ENCODE data around the gene CDC42. TPM values are rescaled to one million over a fixed set of nuclear protein-coding genes. Genes with fewer than 3 reads are reported as not detected.

Gene CDC42
- total and polyA plus RNA-seq, 10 of the 15 experiments (the other 5 are each of a cell fraction or from before 2014, with no cell fraction given) = 184 to 479 (median 326) TPM

DNA sequence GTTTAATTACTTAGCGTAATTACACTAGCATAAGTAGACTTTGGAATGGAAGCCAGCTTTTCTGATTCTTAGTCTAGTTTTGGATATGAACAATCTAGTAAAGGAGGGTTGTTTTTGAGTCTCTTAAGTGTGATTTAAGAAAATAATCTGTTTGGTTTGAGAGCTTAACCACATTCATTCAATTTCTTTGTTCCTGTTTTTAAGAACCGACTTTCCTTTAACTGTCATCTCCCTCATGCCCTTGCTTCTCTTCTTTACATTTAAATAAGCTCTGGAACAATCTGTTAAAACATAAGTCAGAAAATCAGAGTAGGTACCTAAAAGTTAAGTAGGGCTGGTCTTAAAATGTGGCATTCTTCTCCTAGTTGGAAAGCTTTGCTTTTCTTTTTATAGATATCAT lies 27.7 kb downstream of the CDC42 start:
- no peak for TF ChIP-seq POLR2AphosphoS2 (IDR thresholded peaks at IDR 0.05; ENCODE audit: low read depth, low read length)
- peak; percentile 9; the same call in 1 of the 2 replicates for TF ChIP-seq RUNX3 (IDR thresholded peaks at IDR 0.05; ENCODE audit: low read length)
- H3K9ac ChIP-seq (ENCODE audit: control insufficient read depth, insufficient read depth, low read length) = no peak overlapping the region
- peak; percentile 21; the same call in 2 of the 3 replicates for ATAC-seq
- ChIA-PET SMC1A (ENCODE audit: uncharacterized antibody, unreplicated experiment) (interaction anchor here (0.8 to 1.9 kb wide), 9 partner anchors 8 to 59 kb away, joined by 3 to 8 read pairs (median 4); partner anchors contain the start of gene CDC42), CTCF (interaction anchor here (0.8 to 1.0 kb wide), 2 partner anchors 13 to 55 kb away, joined by 3 read pairs; no protein-coding TSS in a partner anchor), POLR2A (interaction anchor here (0.6 to 1.5 kb wide), 6 partner anchors 11 to 46 kb away, joined by 3 to 8 read pairs (median 4); no protein-coding TSS in a partner anchor), RAD21 (ENCODE audit: unreplicated experiment) (interaction anchor here (1.1 kb wide), 2 partner anchors 27 to 56 kb away, joined by 4 to 5 read pairs; partner anchors contain the start of gene CDC42)
- H3K9me3 ChIP-seq (replicated peaks; ENCODE audit: control insufficient read depth, insufficient read depth, low read length) = no peaks in the 10 kb centered on the region
- FAIRE-seq = no peak
- no peak for DNase-seq (ENCODE audit: low read depth, low spot score)
- H3K36me3 ChIP-seq (ENCODE audit: control insufficient read depth in 2 of 2, insufficient read depth in 2 of 2, low read length in 1 of 2) = peaks cover 4 to 15% of the 10 kb centered on the region in 2 experiments
- H4K20me1 ChIP-seq (ENCODE audit: control insufficient read depth, insufficient read depth) = peaks cover 7% of the 10 kb centered on the region; the same call in 1 of the 2 replicates
- in situ Hi-C loops (cut with MboI) (no loop called here), intact Hi-C loops (cut with micrococcal nuclease; ENCODE audit: unreplicated experiment) (no loop called here)
- H2AFZ ChIP-seq (ENCODE audit: control insufficient read depth, low read depth, low read length) = no peak overlapping the region
- BruUV-seq (replicated peaks) = no TSS peak
- peaks cover 30% of the 10 kb centered on the region for H3K4me1 ChIP-seq (ENCODE audit: control insufficient read depth, insufficient read depth, low read length)
- no peak overlapping the region for H3K27ac ChIP-seq (ENCODE audit: control insufficient read depth, insufficient read depth)
- no peak overlapping the region for H3K4me2 ChIP-seq (ENCODE audit: control insufficient read depth, insufficient read depth)
- no peaks in the 10 kb centered on the region for H3K27me3 ChIP-seq (replicated peaks in 1 of 2; ENCODE audit: control insufficient read depth in 2 of 2, insufficient read depth in 2 of 2, low read length in 1 of 2)
- H3K4me3 ChIP-seq = no peak overlapping the region
- H3K79me2 ChIP-seq (ENCODE audit: control insufficient read depth, insufficient read depth, low read length) = peaks cover 84% of the 10 kb centered on the region
- WGBS (ENCODE audit: insufficient coverage, insufficient replicate concordance, low lambda C conversion rate, missing lambda C conversion rate) = 23% methylated on average over 2 of the region's 2 CpGs

DNA sequence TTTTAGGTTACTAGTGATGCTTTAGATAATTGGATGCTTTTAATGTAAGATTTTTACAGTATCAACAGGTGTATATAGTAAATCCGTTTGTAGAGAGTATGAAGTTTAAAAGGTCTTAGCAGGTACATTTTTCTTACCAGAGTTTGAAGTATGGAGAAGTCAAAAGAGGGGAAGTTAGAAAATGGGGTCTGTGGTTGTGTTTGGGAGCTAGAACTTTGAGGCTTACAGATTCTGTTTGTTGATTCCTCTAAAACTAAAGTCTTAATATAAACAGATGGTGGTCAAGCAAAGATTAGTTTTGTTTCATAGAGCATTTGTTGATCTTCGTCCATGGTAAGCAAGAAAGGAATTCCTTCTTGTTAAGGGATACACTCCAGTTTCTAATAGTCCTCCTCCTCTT lies 35.8 kb downstream of the CDC42 start:
- Histone ChIP-seq H3K9ac (ENCODE audit: control insufficient read depth, insufficient read depth, low read length) (no peak overlapping the region), H3K4me1 (ENCODE audit: control insufficient read depth, insufficient read depth, low read length) (peaks cover 24% of the 10 kb centered on the region), H3K4me3 (no peak overlapping the region), H3K27me3 (replicated peaks in 1 of 2; ENCODE audit: control insufficient read depth in 2 of 2, insufficient read depth in 2 of 2, low read length in 1 of 2) (no peaks in the 10 kb centered on the region), H3K27ac (ENCODE audit: control insufficient read depth, insufficient read depth) (no peak overlapping the region), H3K36me3 (ENCODE audit: control insufficient read depth in 2 of 2, insufficient read depth in 2 of 2, low read length in 1 of 2) (peaks cover 3 to 18% of the 10 kb centered on the region in 2 experiments), H2AFZ (ENCODE audit: control insufficient read depth, low read depth, low read length) (no peak overlapping the region), H4K20me1 (ENCODE audit: control insufficient read depth, insufficient read depth) (peaks cover 4% of the 10 kb centered on the region; the same call in 1 of the 2 replicates), H3K9me3 (replicated peaks; ENCODE audit: control insufficient read depth, insufficient read depth, low read length) (no peaks in the 10 kb centered on the region), H3K79me2 (ENCODE audit: control insufficient read depth, insufficient read depth, low read length) (peaks cover 75% of the 10 kb centered on the region), H3K4me2 (ENCODE audit: control insufficient read depth, insufficient read depth) (no peak overlapping the region)
- ChIA-PET CTCF (no interaction called here), POLR2A (interaction anchor here (1.0 kb wide), 1 partner anchor 29 kb away, joined by 3 read pairs; no protein-coding TSS in a partner anchor), SMC1A (ENCODE audit: uncharacterized antibody, unreplicated experiment) (no interaction called here), RAD21 (ENCODE audit: unreplicated experiment) (no interaction called here)
- TF ChIP-seq ZSCAN29 (IDR thresholded peaks at IDR 0.05) (no peak), SUZ12 (IDR thresholded peaks at IDR 0.05; ENCODE audit: unreplicated experiment) (no peak), SUPT20H (IDR thresholded peaks at IDR 0.05; ENCODE audit: borderline replicate concordance, control insufficient read depth, low read depth, low read length) (no peak), ETV6 (conservative IDR thresholded peaks at IDR 0.05 in 1 of 2, IDR thresholded peaks at IDR 0.05 in 1 of 2; ENCODE audit: borderline replicate concordance in 1 of 2, low read depth in 1 of 2) (no peak), IKZF2 (IDR thresholded peaks at IDR 0.05) (no peak), MTA3 (IDR thresholded peaks at IDR 0.05; ENCODE audit: borderline replicate concordance, low read length) (no peak), PML (IDR thresholded peaks at IDR 0.05; ENCODE audit: low read length) (no peak), ZNF274 (IDR thresholded peaks at IDR 0.05; ENCODE audit: insufficient read depth, insufficient read length) (no peak), TCF12 (IDR thresholded peaks at IDR 0.05; ENCODE audit: low read depth, low read length) (no peak)
- TF ChIP-seq, protein P1, sequence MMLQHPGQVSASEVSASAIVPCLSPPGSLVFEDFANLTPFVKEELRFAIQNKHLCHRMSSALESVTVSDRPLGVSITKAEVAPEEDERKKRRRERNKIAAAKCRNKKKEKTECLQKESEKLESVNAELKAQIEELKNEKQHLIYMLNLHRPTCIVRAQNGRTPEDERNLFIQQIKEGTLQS (IDR thresholded peaks at IDR 0.05; ENCODE audit: borderline replicate concordance, extremely low read depth, low read depth, low read length) = no peak
- TF ChIP-seq, protein P2, sequence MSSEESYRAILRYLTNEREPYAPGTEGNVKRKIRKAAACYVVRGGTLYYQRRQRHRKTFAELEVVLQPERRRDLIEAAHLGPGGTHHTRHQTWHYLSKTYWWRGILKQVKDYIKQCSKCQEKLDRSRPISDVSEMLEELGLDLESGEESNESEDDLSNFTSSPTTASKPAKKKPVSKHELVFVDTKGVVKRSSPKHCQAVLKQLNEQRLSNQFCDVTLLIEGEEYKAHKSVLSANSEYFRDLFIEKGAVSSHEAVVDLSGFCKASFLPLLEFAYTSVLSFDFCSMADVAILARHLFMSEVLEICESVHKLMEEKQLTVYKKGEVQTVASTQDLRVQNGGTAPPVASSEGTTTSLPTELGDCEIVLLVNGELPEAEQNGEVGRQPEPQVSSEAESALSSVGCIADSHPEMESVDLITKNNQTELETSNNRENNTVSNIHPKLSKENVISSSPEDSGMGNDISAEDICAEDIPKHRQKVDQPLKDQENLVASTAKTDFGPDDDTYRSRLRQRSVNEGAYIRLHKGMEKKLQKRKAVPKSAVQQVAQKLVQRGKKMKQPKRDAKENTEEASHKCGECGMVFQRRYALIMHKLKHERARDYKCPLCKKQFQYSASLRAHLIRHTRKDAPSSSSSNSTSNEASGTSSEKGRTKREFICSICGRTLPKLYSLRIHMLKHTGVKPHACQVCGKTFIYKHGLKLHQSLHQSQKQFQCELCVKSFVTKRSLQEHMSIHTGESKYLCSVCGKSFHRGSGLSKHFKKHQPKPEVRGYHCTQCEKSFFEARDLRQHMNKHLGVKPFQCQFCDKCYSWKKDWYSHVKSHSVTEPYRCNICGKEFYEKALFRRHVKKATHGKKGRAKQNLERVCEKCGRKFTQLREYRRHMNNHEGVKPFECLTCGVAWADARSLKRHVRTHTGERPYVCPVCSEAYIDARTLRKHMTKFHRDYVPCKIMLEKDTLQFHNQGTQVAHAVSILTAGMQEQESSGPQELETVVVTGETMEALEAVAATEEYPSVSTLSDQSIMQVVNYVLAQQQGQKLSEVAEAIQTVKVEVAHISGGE (CRISPR knock-in tag; IDR thresholded peaks at IDR 0.05) = no peak
- intact Hi-C loops (cut with micrococcal nuclease; ENCODE audit: unreplicated experiment) = loop anchor here (5.0 kb wide), 1 partner anchor 61 kb away; no protein-coding TSS in a partner anchor
- BruUV-seq (replicated peaks) = TSS peak; percentile 2
- in situ Hi-C loops (cut with MboI) = no loop called here
- ATAC-seq (no peak), FAIRE-seq (no peak), DNase-seq (ENCODE audit: low read depth, low spot score) (no peak)
- WGBS (ENCODE audit: insufficient coverage, insufficient replicate concordance, low lambda C conversion rate, missing lambda C conversion rate) = 39% methylated on average over 2 of the region's 2 CpGs

Measured in GM12878 (cell line).